Medulla oblongata (tissue), 1 donor: ENCODE results near the gene CPEB4.
A peak's percentile ranks its signal among the peaks of the same experiment; 100 is the strongest.

ENCODE experiments used
- DNase-seq: peaks from one replicate; pipeline ENCODE4 v3.0.0-alpha.2; 2015; ENCODE audit errors: extremely low spot score

CPEB4 gene

DNA sequence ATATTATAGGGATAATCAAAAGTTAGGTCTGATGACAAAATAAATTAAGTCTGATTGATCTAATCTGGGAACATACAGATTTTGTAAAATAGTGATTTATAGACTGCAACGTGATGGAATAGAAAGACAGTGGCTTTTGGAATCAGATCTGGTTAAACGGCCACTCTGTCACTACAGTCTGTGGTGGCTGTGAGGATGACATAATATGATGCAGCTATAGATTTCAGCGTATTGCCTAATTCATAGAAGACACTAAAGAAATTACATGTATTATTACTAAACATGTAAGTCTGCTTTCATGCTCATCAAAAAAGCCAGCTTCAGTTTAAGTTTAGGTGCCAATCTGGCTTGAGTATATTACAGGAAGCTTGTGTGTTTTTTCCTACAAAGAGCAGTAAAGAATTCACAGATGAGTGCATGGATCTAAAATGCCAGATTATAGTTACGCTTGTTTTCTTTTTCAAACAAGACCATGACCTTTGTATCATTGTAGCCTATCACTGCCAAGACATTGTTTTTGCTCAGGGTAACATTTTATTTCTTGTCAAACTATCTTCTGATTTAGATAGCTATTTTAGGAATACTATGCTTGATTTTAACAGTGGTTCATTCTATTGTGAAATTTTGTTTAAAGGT lies 25.7 kb downstream of the CPEB4 start:
- DNase-seq, result peak; percentile 19

DNA sequence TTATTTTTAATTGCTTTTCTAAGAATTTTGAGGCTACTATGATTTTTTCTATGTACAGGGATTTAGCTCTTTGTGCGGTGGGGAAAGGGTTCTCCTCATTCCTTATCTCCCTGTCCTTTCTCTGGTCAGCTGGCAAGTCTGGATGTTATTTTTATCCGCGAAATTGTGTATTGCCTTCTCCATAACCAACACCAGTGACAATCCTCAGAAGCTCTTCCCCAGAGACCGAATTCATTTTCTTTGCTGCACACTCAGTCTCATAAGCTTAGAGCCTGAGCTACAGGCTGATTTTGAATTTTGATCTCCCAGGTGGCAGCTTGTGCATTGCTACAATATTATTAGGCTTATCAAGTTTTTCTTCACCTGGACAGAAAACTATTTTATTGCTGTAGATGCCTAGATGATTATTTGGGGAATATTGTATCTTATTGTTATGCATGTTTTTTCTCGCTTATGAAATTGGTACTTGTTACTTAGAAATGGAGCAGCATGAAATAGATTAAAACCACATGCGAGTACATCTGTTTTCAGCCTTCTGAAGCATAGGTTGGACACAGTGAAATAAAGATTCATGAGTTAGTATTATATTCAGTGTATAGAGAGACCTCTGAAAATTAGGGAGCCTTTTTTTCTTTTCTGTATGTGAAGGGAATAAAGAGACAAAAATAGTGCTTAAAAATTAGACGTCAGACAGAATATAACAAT lies 27.3 kb downstream of the CPEB4 start:
- no peak for DNase-seq

DNA sequence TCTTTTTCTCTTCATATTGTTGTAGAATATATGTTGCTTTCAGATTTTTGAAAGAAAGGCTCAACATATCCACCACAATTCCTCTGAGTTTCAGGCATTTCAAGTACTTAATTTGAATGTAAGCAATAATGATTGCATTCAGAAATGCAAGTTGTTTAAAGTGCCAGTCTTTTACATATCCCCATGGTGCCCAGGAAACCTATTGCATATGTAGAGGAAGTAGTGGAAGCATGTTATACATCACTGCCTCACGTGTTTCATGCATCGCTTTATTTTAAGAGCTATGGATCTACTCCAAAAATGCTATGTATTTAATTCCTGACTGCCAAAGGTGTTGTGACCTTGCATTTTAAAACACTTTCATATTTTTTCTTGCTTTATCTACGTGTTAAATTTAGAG lies 28.1 kb downstream of the CPEB4 start:
- DNase-seq, result no peak

DNA sequence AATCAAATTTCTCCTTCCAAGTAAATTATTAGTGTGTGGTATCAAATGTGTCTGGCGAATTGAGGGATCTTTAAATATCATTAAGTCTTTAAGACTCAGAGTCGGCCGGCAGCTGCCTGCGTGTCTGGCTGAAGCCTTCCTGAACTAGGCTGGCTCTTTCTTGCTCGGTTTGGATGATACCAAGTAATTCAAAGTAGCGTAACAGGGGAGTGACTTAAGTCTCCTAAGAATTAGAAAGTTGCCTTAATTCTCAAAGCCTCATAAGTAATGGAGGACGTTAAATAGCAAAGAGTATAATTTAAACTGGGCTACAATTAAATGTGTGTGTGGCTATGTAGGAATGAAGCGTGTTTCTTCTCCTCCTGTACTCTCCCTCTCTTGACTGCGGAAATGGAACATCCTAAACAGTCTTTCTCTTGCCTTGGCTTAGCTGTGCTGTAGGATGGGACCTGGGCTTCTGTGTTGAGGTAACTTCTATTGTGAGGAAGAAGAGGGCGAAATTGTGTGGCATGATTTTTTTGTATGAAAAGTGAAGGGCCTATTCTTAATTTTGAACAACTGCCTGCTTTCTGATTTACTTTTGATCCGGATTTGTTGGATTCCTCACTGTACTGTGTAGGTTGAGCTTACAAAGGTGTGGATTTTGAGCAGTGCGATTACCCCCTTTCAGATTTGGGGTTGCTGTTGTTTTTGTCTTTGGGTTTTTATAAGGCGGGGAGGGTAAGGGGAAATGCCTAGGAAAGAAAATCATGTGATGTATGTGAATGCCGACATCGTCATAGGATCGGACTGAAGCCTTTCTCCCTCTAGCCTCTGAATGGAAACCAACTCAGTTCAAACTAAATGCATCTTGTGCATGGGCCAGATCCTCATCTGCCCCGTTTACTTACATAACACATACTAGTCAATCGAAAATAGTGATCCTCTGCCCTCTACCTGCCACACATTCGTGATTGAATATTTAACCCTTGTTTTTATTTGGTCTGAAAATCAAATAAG lies 29.9 kb downstream of the CPEB4 start:
- DNase-seq, result peak; percentile 91

DNA sequence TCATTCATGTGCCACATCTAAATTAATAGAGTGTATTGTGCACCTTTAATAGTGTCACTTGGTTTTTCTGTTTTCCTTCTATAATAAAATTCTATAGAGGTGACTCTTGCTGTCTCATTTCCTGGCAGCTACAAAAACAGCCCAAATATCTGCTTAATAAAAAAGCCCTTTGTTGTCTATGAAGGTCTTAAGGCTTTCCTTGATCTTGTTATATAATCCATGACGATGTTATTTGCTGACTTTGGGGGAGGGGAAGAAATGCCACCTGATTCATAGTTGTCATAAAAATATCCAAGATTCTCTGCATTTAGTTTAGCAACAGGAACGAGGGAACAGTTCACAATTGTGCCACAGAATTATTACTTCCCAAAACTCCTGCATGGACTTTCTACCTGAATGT lies 31.3 kb downstream of the CPEB4 start:
- DNase-seq, result peak; percentile 57

DNA sequence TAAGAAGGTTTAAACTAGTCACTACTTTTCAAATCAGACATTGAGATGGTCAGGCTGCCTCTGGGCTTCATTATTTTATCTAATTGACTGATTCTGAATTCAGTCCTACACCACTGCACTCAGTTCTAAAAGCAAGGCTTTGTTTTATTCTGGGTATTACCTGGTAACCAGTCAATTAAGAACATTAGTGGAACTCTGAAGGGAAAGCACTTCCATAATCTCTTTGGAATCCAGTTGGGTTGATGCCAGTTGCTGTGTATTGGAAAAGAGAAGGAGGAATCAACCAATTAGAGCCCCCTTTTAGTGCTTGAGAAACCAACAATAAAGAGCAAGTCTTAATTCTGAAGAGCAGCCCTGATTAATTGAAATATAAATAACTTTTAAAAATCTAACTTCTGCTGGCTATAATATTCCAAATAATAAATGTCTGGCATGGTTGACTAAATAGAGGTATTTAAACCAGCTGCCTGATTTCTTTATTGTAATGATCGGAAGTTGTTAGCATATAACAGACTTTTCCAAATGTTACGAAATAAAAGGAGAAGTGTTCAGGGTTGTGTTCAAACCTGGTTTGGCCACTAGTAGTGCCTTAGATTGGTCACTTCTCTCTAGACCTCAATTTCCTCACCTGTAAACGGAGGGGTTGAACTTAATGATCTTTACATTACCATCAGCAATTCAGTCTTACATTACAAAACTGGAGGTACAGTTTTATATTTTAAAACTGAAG lies 32.0 kb downstream of the CPEB4 start:
- no peak for DNase-seq

DNA sequence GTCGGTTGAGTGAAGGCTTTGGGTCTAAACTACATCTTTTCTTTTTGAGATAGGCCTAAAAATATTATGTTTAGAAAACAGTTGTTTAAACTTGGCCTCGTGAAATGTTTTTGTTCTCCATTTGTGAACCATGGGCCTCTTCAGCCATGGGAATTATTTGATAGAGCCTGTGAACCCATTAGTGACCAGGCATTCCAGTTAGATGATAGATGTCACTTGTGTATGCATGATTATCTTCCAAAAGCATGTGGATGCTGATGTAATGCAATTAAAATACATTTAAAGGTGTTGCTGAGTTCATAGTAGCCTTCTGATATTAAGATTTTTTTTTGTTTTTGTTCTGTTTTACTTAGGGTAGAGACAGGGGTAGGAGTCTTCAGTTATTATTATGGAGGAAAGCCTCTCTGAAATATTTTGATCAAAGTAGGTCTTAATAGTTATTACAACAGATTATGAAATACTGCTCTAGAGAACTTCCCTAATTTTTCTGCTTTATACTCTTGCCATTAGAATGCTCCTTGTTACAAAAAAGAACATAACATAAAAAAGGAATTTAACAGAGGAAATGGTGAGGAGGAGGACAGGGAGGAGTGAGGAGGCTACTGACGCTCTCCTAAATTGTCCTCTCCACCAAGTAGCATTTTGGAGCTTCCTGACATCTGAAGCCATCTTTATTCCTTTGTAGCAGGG lies 32.9 kb downstream of the CPEB4 start:
- no peak for DNase-seq

DNA sequence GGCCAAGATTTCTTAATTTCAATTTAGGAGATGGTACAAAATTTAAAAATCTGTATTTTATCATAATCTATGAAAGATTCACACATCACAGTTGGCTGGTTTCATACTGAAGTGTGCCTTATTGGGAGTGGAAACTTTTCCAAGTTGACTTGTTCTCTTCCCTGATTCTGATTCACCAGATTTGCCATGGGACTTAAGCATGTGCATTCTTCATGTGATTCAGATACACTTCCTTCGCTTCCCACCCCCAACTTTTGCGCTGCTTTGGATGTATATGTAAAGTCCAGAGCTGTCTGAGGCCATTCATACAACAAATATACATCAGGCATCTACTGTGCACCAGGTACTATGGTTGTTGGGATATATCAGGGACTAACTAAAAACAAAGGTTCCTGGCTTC lies 34.4 kb downstream of the CPEB4 start:
- DNase-seq, result peak; percentile 7

DNA sequence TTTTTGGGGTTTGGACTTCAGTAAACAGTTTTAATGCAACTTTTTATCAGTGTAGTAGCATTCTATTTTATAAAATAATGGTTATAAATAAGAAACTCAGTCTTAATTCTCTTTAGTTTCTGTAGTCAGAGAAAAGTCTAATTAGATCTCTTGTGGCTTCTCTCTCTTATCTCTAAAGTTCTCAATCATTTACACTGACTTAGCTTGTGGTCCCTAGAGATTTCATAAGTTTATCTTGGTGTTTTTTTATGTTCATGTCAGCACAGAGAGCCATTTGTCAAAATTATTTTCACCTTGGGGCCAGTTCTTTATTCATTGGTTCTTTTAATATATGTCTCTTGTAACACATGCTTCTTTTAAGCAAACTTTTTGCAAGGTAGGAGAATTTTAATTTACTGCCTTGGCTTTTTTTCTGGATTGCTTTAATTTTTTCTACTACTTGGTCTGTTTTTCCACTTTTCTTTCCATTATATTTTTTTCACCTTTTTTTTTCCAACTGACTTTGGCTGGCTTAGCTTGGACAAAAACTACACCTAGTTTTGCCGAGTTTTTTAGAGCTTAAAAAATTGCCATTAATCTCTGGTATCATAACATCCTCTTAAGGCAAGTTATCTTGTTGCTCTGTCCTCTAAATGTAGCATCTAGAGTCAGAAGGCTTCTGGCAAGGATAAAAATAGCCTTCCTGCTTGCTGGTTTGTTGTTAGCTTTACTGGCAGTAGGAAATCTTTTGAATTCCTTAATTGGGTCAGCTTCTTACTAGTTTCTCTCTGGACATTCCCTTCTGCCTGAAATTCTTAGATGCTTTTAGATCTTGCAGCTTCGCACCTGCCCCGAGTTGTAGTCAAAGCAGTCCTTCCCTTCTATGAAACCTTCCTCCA lies 35.3 kb downstream of the CPEB4 start:
- peak; percentile 60 for DNase-seq

DNA sequence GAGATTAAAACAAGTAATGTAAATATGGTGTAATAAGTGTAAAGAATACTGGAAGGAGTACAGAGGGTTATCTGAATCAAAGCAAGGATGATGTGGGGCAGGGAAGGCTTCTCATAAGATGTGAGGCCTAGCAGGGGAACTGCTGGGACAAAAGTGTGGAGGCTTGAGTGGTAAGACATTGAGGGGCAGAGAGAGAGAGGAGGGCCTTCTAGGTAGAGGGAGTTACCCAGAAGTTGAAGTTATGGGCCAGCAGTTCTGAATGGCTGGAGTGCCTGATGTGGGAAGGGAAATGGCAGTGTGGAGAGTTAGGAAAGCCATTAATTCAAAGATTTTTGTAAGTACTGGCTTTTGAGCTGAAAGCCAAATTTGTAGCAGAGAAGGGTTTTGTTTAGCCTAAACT lies 36.8 kb downstream of the CPEB4 start:
- no peak for DNase-seq

DNA sequence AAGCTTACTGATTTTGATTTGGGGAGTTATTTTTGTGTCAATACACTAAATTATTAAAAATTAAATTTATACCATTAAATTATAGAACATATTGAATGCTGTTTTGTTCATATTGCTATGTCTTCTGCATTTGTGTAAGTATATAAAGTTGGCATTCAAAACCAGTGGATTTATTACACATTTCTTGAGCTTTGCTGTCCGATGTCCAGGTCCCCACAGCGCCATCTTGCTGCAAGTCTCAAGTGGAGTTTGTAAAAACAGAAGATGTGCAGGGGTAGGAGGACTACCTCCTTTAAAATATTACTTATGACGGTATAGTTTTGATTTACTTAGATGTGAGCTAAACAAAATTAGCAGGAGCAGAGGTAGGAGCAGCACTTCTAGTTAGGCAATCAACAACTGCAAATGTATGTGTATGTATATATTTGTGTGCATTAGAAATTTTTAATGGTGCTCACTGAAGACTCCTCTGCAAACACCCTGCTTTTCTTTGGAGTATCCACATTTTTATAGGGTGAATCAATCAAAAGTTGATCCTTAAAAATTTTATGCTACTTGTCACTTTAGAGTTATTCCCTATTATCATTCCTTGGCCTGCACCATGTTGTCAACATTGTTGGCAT lies 37.4 kb downstream of the CPEB4 start:
- peak; percentile 76 for DNase-seq

DNA sequence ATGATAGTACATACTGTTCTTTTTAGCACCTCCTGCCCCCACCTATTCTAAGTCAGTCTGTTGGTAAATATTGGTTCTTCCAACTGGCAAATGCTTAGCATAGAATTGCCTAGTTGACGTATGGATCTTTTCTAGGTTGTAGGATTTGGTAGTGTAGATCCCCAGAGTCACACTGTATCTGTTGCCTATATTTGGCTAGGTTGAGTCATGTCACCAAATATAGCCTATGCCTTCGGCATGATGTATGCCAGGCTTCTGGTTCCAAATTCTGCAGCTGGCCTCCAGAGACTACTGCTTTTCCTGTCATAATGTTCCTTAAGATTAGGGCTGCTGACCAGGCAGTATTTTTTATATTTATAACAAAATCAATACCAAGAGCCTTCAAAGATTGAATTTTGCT lies 38.2 kb downstream of the CPEB4 start:
- DNase-seq, result no peak

DNA sequence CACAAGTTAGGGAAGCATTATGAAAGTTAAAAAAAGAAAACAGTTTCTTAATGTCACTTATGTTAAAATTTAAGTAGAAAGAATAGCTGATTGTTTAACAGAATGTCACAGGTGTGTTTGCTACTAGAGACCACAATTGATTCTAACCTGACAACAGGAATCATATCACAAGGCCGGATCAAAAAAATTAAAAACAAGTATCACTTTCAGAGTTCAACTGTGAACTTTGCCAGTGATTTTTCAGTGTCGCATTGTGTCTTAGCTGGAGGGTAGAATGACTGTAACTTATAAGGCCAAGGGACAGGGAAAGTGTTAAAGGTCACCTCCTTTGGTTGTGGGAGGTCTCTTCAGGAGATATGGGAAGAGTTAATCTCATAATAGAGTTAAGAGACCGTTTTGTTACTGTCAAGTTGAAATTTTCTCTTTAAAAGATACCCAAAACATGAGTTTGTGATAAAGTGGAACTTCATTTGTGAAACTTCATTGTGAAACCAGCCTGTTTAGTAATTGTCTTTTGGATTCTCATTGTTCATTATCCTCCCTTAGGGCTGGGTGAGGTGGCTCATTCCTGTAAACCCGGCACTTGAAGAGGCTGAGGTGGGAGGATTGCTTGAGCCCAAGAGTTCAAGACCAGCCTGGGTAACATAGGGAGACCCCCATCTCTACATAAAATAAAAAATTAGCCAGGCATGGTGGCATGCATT lies 40.9 kb downstream of the CPEB4 start:
- no peak for DNase-seq

DNA sequence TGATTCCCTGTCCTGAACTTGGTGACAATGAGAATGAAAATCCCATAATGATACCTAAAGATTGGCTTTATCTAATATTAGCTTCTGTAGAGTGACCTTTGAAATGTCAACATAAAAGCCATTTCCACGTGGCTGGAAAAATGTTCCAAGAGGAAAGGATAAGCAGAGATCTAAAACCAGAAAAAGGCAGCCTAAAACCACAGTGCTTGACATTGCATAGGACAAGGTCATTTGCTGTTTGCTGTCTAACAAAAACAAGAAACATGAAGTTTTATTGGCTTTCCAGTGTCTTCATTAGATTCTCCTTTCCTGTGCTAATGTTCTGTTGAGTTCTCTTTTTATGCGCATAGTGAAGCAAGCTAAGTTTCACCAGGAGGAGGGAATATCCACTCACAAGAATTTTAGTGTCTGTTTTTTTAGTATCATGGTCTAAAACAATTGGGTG lies 44.6 kb downstream of the CPEB4 start:
- DNase-seq, result no peak

DNA sequence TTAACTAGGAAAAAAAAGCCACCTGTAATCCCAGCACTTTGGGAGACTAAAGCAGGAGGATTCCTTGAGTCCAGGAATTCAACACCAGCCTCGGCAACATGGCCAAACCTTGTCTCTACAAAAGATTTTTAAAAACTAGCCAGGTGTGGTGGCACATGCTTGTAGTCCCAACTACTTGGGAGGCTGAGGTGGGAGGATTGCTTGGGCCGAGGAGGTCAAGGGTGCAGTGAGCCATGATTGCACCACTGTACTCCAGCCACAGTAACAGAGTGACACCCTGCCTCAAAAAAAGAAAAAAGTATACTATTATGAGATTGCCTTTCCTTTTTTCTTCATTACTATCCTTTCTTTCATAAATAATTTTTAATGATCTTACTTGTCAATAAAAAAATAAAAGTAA lies 45.8 kb downstream of the CPEB4 start:
- DNase-seq, result no peak

DNA sequence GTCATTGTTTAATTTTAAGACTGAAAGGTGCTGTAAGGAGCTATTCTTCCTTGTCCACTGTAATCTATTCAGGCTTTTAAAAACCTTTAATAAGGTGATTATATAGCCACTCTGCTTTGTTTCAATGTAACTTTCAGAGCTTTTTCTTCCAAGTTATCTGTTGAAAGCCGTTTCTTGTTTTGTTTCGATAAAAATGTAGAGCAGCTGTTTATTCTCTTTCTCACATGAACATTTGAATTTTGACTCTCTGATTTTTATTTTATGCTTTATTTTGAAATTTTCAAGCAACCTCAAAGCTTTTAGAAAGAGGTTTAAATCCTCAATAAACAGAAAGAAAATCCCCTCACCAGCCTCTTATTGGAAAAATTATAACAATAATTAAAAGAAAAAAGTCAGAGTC lies 47.2 kb downstream of the CPEB4 start:
- no peak for DNase-seq

DNA sequence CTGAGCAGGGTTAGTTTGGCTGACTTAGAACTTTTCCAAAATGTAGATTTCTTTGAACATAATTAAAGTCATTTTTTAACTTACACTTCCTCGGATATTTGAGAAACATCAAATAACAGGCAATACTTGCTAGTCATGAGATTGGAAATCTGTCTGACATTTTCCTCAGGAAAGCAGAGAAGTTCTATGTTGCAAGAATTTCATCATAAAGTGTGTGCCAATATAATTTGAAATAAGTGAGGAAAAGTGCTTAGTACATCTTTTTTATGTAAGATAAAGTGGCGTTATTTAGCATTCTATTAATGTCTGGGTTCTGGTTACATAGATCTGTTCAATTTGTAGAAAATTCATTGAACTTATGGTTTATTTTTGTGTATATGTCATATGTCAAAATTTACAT lies 52.1 kb downstream of the CPEB4 start:
- no peak for DNase-seq

DNA sequence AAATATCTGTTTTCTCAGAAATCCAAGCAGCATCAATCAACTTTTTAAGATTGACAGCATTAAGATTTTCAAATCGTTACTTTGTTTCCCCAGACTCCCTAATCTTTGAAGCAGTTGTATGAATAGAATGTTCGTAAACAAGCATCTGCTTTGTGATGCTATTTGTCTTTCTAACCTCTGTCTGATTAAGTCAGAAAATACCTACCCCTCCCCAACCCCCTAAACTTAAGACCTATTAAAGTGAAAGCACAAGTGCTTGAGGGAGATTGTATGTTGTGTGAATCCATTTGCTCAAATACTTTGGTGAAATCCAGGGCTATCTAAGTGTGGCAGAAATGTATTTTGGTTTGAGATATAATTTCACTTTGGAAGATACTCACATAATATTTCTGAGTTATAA lies 53.0 kb downstream of the CPEB4 start:
- no peak for DNase-seq

DNA sequence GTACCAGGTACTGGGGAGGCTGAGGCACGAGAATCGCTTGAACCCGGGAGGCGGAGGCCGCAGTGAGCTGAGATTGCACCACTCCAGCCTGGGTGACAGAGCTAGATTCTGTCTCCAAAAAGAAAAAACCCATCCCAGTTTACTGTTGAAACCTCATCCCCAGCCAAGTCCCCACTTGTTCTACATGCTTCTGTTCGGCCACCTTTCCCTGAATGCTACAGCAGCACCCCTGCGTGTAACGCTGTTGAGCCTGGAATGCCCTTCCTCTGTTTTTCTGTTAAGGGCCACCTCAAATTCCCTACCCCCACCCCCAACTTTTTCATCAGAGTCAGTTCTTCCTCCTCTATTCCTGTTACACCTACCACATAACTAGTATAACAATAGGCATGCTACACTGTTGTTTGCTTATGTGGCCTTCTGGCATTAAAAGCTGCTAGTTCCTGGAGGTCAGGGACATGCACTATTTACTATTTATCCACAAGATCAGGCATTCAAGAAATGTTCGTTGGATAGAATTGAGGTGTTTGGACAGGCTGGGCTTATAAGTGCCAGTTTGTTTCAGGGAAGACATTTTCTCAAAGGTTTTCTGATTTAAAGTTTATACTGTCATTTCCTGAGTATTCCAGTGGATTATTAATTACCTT lies 53.7 kb downstream of the CPEB4 start:
- DNase-seq, result no peak
